Activated CD8-positive, alpha-beta T cell treated with anti-CD3 and anti-CD28 coated beads for 36 hours (primary cell): Measurements from ENCODE around the gene MT3. TPM values are rescaled to one million over a fixed set of nuclear protein-coding genes. Genes with fewer than 3 reads are reported as not detected.
A peak's percentile ranks its signal among the peaks of the same experiment; 100 is the strongest.

Source experiments
- ATAC-seq: fragments of 200-7000 bp; cut with Tn5 transposase; one replicate; pipeline ENCODE4 v1.10.0; 2021; ENCODE audit warnings: mild to moderate bottlenecking, moderate library complexity
- CTCF ChIA-PET: fragments of 350-600 bp; sonication (Branson Sonifier 250); formaldehyde crosslinking; loops from one replicate; lab custom pipeline; 2021; ENCODE audit warnings: antibody characterized with exemption; lab: Charles Lee
- POLR2A ChIA-PET: fragments of 350-600 bp; sonication (Branson Sonifier 250); formaldehyde crosslinking; loops from one replicate; lab custom pipeline; 2021; ENCODE audit warnings: antibody characterized with exemption; lab: Charles Lee
- DNase-seq: peaks from one replicate; pipeline ENCODE4 v3.0.0-alpha.2; 2020
- H3K27ac Mint-ChIP-seq: one replicate; pipeline ENCODE4 v1.8.0; 2021; ENCODE audit warnings: mild to moderate bottlenecking, mixed read lengths
- H3K27me3 Mint-ChIP-seq: one replicate; pipeline ENCODE4 v1.8.0; 2021; ENCODE audit warnings: mixed read lengths
- H3K36me3 Mint-ChIP-seq: one replicate; pipeline ENCODE4 v1.8.0; 2021; ENCODE audit warnings: low read depth, mixed read lengths
- H3K4me1 Mint-ChIP-seq: one replicate; pipeline ENCODE4 v1.8.0; 2021; ENCODE audit warnings: low read depth, mixed read lengths
- H3K4me3 Mint-ChIP-seq: one replicate; pipeline ENCODE4 v1.8.0; 2021; ENCODE audit warnings: mild to moderate bottlenecking, moderate library complexity, mixed read lengths
- H3K9me3 Mint-ChIP-seq: one replicate; pipeline ENCODE4 v1.8.0; 2021; ENCODE audit warnings: mixed read lengths
- intact Hi-C: fragments of 100-400 bp; cut with micrococcal nuclease; formaldehyde crosslinking; loops from one replicate; pipeline ENCODE4 v1.10.0; 2022
- total RNA-seq, 2 experiments: library from RNA; stranded (reverse); gene quantifications; one replicate each; pipeline ENCODE4 v1.2.3, GENCODE V29; 2021
- TF ChIP-seq, protein P1 (sequence below): fragments of 200-600 bp; IDR thresholded peaks from one replicate; pipeline ENCODE4 v1.8.0; 2022; ENCODE audit warnings: antibody characterized with exemption, mild to moderate bottlenecking

The MT3 gene
- total RNA-seq, 2 experiments from 2014 or later, result 30.7 to 33.6 TPM

DNA sequence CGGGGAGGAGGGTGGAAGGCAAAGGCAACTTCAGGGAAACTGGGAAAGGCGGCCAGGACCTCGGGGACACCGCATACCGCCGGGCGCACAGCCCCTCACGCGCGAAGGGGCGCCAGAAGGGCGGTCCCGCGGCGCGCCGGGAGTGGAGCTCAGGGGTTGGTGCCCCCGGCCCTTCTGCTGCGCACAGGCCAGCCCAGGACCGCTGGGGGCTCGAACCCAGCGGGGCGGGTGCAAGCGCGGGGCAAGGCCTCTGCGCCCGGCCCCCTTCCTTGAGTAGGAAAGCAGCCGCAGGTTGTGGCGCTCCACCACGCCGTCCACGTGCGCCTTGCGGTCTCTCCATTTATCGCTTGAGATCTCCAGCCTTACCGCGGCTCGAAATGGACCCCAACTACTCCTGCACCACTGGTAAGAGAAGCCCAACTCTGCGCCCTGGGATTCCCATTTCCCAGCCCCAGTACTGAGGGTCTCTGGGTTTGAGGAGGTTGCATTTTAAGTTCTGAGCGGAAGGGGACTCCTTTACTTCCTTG is 46.2 kb downstream of the MT3 start:
- peaks cover 23% of the 10 kb centered on the region for H3K4me1 Mint-ChIP-seq
- H3K27ac Mint-ChIP-seq, result no peak overlapping the region
- POLR2A ChIA-PET, result no interaction called here
- H3K4me3 Mint-ChIP-seq, result peak overlapping the region; percentile 39
- no peak for ATAC-seq
- CTCF ChIA-PET, result interaction anchor here (2.6 kb wide), 1 partner anchor 10 kb away, joined by 6 read pairs; the partner anchor contains the start of gene MT1E
- no peaks in the 10 kb centered on the region for H3K9me3 Mint-ChIP-seq
- TF ChIP-seq, protein P1, sequence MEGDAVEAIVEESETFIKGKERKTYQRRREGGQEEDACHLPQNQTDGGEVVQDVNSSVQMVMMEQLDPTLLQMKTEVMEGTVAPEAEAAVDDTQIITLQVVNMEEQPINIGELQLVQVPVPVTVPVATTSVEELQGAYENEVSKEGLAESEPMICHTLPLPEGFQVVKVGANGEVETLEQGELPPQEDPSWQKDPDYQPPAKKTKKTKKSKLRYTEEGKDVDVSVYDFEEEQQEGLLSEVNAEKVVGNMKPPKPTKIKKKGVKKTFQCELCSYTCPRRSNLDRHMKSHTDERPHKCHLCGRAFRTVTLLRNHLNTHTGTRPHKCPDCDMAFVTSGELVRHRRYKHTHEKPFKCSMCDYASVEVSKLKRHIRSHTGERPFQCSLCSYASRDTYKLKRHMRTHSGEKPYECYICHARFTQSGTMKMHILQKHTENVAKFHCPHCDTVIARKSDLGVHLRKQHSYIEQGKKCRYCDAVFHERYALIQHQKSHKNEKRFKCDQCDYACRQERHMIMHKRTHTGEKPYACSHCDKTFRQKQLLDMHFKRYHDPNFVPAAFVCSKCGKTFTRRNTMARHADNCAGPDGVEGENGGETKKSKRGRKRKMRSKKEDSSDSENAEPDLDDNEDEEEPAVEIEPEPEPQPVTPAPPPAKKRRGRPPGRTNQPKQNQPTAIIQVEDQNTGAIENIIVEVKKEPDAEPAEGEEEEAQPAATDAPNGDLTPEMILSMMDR, result no peak
- peaks cover 83% of the 10 kb centered on the region for H3K27me3 Mint-ChIP-seq
- DNase-seq, result peak; percentile 39
- no peaks in the 10 kb centered on the region for H3K36me3 Mint-ChIP-seq
- intact Hi-C loops, result no loop called here

DNA sequence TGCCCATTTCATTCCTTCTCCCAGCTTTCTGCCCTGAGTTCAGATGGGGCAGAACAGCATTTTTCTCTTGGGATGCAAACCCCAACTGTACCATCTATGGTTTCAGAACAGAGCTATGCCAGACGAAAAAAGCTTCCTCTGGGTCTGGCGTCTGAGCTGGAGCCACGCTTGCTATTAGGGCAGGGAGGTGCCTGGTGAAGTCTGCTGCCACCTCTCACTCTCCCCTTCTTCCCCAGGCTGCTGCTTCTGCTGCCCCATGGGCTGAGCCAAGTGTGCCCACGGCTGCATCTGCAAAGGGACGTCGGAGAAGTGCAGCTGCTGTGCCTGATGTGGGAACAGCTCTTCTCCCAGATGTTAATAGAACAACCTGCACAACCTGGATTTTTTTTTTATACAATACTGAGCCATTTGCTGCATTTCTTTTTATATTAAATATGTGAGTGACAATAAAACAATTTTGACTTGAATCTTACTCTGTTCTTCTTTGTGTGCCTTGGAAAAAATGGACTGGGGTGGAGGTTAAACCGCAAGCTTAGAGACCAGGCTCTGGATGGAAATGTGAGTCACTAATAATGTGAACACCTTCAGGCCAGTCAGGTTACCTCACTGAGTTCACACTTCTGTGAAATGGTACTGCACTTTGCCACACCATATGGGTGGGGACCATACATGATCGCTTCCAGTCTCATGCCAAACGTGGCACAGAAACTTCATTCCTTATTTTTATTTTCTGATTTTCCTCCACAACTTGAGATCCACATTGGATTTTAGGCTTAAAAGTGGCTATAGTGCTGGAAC is 47.5 kb downstream of the MT3 start:
- DNase-seq, result no peak
- ChIA-PET CTCF (interaction anchor here (2.6 kb wide), 1 partner anchor 11 kb away, joined by 6 read pairs; the partner anchor contains the start of gene MT1E), POLR2A (interaction anchor here (1.0 kb wide), 1 partner anchor 45 kb away, joined by 3 read pairs; no protein-coding TSS in a partner anchor)
- Mint-ChIP-seq H3K4me3 (no peak overlapping the region), H3K27me3 (peaks cover 84% of the 10 kb centered on the region), H3K4me1 (peaks cover 21% of the 10 kb centered on the region), H3K36me3 (no peaks in the 10 kb centered on the region), H3K27ac (no peak overlapping the region), H3K9me3 (no peaks in the 10 kb centered on the region)
- no peak for ATAC-seq
- TF ChIP-seq, protein P1, result no peak
- intact Hi-C loops, result no loop called here

GRCh38 chr16:56637814-56638750 is 48.8 kb downstream of the MT3 start, which contains the start of gene MT1A:
TSS of gene MT1A (plus strand) at chr16:56638666. CDS start at chr16:56638739, 73 bp downstream.
- peaks cover 75% of the 10 kb centered on the region for H3K27me3 Mint-ChIP-seq
- no peak for DNase-seq
- H3K4me1 Mint-ChIP-seq, result peaks cover 24% of the 10 kb centered on the region

GRCh38 chr16:56639045-56639444 is 49.7 kb downstream of the MT3 start:
- TF ChIP-seq, protein P1, result no peak
- Mint-ChIP-seq H3K4me3 (no peak overlapping the region), H3K9me3 (no peaks in the 10 kb centered on the region), H3K27me3 (peaks cover 66% of the 10 kb centered on the region), H3K4me1 (peaks cover 31% of the 10 kb centered on the region), H3K27ac (no peak overlapping the region), H3K36me3 (no peaks in the 10 kb centered on the region)
- intact Hi-C loops, result no loop called here
- ChIA-PET POLR2A (interaction anchor here (1.1 to 1.3 kb wide), 2 partner anchors 13 to 50 kb away, joined by 3 to 5 read pairs; partner anchors contain the start of gene MT1E), CTCF (interaction anchor here (0.7 kb wide), 1 partner anchor 8 kb away, joined by 4 read pairs; no protein-coding TSS in a partner anchor)
- no peak for DNase-seq
- ATAC-seq, result no peak

More at GRCh38 chr16:56637814-56638750, 48.8 kb downstream of the MT3 start, which contains the start of gene MT1A:
- Mint-ChIP-seq H3K4me3 (peak within 1 kb of the TSS; percentile 47), H3K9me3 (no peaks in the 10 kb centered on the region), H3K27ac (no peak within 1 kb of the TSS), H3K36me3 (no peaks in the 10 kb centered on the region)
- ChIA-PET POLR2A (no interaction called here), CTCF (interaction anchor here (2.6 kb wide), 1 partner anchor 13 kb away, joined by 6 read pairs; the partner anchor contains the start of gene MT1E)
- intact Hi-C loops, result no loop called here
- TF ChIP-seq, protein P1, result no peak
- peak; percentile 31 for ATAC-seq
